ENCODE results near the gene MAD1L1.

DNA sequence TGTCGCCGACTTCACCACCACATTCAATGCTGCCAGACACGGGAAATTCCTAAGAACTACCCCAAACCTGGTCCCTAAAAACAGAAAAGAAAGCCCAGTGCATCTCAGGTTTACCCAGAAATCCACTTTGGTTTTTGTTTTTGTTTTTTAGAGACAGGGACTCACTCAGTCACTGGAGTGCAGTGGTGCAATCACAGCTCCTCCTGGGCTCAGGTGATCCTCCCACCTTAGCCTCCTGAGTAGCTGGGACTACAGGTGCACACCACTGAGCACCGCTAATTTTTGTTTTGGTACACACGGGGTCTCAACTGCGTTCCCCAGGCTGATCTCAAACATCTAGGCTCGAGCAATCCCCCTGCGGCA lies 22.8 kb downstream of the MAD1L1 start:
- TF ChIP-seq, protein P1, sequence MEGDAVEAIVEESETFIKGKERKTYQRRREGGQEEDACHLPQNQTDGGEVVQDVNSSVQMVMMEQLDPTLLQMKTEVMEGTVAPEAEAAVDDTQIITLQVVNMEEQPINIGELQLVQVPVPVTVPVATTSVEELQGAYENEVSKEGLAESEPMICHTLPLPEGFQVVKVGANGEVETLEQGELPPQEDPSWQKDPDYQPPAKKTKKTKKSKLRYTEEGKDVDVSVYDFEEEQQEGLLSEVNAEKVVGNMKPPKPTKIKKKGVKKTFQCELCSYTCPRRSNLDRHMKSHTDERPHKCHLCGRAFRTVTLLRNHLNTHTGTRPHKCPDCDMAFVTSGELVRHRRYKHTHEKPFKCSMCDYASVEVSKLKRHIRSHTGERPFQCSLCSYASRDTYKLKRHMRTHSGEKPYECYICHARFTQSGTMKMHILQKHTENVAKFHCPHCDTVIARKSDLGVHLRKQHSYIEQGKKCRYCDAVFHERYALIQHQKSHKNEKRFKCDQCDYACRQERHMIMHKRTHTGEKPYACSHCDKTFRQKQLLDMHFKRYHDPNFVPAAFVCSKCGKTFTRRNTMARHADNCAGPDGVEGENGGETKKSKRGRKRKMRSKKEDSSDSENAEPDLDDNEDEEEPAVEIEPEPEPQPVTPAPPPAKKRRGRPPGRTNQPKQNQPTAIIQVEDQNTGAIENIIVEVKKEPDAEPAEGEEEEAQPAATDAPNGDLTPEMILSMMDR (conservative IDR thresholded peaks at IDR 0.05; ENCODE audit: low read depth, low read length) = no peak
- TF ChIP-seq, protein P2, sequence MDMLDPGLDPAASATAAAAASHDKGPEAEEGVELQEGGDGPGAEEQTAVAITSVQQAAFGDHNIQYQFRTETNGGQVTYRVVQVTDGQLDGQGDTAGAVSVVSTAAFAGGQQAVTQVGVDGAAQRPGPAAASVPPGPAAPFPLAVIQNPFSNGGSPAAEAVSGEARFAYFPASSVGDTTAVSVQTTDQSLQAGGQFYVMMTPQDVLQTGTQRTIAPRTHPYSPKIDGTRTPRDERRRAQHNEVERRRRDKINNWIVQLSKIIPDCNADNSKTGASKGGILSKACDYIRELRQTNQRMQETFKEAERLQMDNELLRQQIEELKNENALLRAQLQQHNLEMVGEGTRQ (IDR thresholded peaks at IDR 0.05; ENCODE audit: low read depth, low read length) = no peak
- no peak for TF ChIP-seq RFX5 (IDR thresholded peaks at IDR 0.05; ENCODE audit: low read depth, low read length)
- no peak for TF ChIP-seq POLR2A (IDR thresholded peaks at IDR 0.05; ENCODE audit: low read depth, low read length)
- TF ChIP-seq SMC3 (IDR thresholded peaks at IDR 0.05; ENCODE audit: low read depth, low read length) = no peak
- TF ChIP-seq MXI1 (IDR thresholded peaks at IDR 0.05; ENCODE audit: borderline replicate concordance, low read depth, low read length) = no peak
